ACC112 (cell line): ENCODE measurements around the gene CCSER1.
"Not testable (repeated sequence)": the region's sequence is repeated elsewhere in the genome, so short reads cannot be mapped to it uniquely, and the experiment has no call there.

ENCODE experiments used
- H2AFZ ChIP-seq: fragments of 200-600 bp; sonication (generic); one replicate; pipeline ENCODE4 v1.6.0; 2017; ENCODE audit warnings: antibody characterized with exemption, low read length; ENCODE audit not compliant: unreplicated experiment
- H3K27ac ChIP-seq: fragments of 200-600 bp; sonication (generic); 2 replicates; pipeline ENCODE4 v1.5.1; 2014; ENCODE audit warnings: low read depth, mild to moderate bottlenecking, antibody characterized with exemption, low read length, moderate library complexity
- H3K27me3 ChIP-seq: fragments of 200-600 bp; sonication (generic); 2 replicates; pipeline ENCODE4 v1.6.1; 2014; ENCODE audit warnings: mild to moderate bottlenecking, antibody characterized with exemption, low read length, moderate library complexity, mixed read lengths; ENCODE audit not compliant: insufficient read depth
- H3K36me3 ChIP-seq: fragments of 200-600 bp; sonication (generic); 2 replicates; pipeline ENCODE4 v1.6.1; 2016; ENCODE audit warnings: mild to moderate bottlenecking, antibody characterized with exemption, low read length, moderate library complexity, mixed read lengths; ENCODE audit not compliant: insufficient read depth
- H3K4me1 ChIP-seq: fragments of 200-600 bp; sonication (generic); one replicate; pipeline ENCODE4 v1.6.1; 2016; ENCODE audit warnings: low read length, mixed read lengths; ENCODE audit not compliant: insufficient read depth, unreplicated experiment, control insufficient read depth
- H3K4me3 ChIP-seq: fragments of 200-600 bp; sonication (generic); 2 replicates; pipeline ENCODE4 v1.5.1; 2014; ENCODE audit warnings: mild to moderate bottlenecking, low read depth, low read length
- H3K79me2 ChIP-seq: fragments of 200-600 bp; sonication (generic); one replicate; pipeline ENCODE4 v1.6.0; 2016; ENCODE audit warnings: low read length; ENCODE audit not compliant: control insufficient read depth, unreplicated experiment, insufficient read depth

Gene CCSER1

DNA sequence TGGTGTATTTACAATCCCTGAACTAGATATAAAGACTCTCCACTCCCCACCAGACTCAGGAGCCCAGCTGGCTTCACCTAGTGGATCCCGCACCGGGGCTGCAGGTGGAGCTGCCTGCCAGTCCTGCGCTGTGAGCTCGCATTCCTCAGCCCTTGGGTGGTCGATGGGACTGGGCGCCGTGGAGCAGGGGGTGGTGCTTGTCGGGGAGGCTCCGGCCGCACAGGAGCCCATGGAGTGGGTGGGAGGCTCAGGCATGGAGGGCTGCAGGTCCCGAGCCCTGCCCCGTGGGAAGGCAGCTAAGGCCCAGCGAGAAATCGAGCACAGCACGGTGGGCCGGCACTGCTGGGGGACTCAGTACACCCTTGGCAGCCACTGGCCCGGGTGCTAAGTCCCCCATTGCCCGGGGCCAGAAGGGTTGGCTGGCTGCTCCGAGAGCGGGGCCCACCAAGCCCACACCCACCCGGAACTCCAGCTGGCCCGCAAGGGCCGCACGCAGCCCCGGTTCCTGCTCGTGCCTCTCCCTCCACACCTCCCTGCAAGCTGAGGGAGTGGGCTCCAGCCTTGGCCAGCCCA, 1090.7 kb downstream of the CCSER1 start:
- not testable (repeated sequence) for H3K4me3 ChIP-seq, H3K27me3 ChIP-seq, H2AFZ ChIP-seq, H3K79me2 ChIP-seq, H3K27ac ChIP-seq, H3K36me3 ChIP-seq, H3K4me1 ChIP-seq

DNA sequence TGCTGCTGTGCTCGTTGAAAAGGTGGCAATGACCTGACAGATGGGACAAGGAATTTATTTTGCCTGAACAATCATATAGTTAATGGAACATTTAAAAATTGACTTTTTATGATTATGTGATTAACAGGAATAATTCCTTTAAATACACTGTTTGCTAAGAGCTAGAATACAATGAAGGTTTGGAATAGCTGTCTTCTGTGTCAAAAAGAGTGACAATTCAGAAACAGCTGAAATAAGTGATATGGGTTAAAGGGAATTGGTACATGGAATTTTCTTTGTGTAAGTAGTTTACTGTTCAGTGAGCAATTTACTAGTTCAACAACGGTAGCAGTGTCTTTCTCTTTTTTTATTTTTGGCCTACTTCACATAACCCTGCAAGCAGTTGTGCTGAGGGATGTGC, 1093.1 kb downstream of the CCSER1 start:
- no peaks in the 10 kb centered on the region for H3K4me1 ChIP-seq
- H3K79me2 ChIP-seq, result no peaks in the 10 kb centered on the region
- H3K27me3 ChIP-seq, result no peaks in the 10 kb centered on the region
- H3K36me3 ChIP-seq, result no peaks in the 10 kb centered on the region
- no peak overlapping the region for H3K4me3 ChIP-seq
- no peak overlapping the region for H3K27ac ChIP-seq
- no peak overlapping the region for H2AFZ ChIP-seq

DNA sequence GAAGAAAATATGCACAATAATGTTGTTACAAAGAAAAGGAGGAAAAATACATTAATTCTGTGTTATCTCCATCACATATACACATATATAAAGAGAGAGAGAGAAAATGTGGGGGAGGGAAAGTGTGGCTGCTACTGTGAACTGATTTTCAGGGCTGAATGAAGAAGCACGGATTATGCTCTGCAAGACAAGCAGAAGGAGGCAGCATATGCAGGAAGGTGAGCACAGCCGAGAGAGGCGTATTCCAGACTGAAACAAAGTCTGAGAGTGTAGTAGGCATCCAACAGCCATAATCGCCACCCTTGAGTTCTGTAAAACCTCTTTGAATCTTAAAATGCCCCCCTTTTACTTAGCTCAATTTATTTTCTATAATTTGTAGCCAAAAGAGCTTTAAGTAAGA, 1094.8 kb downstream of the CCSER1 start:
- no peak overlapping the region for H2AFZ ChIP-seq
- no peaks in the 10 kb centered on the region for H3K27me3 ChIP-seq
- H3K4me1 ChIP-seq, result no peaks in the 10 kb centered on the region
- no peak overlapping the region for H3K27ac ChIP-seq
- no peak overlapping the region for H3K4me3 ChIP-seq
- H3K36me3 ChIP-seq, result no peaks in the 10 kb centered on the region
- H3K79me2 ChIP-seq, result no peaks in the 10 kb centered on the region

DNA sequence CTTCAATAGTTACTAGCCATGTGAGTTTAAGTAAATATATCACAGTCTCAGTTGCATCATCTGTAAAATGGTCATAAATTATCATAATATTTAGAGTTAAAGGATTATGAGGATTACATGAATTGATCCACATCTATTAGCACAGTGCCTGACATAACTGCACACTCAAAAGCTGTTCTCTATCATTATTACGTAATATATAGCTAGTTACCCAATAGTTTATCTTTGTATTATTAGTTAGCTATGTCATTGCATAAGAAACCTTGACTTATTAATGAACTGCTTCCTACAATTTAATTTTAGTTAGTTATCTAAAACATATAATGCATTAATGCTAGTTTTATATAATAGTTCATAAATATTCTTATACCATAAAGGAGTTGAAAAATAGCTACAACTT, 1099.7 kb downstream of the CCSER1 start:
- Histone ChIP-seq H3K27ac (no peak overlapping the region), H2AFZ (no peak overlapping the region), H3K27me3 (no peaks in the 10 kb centered on the region), H3K4me3 (no peak overlapping the region), H3K79me2 (no peaks in the 10 kb centered on the region), H3K4me1 (no peaks in the 10 kb centered on the region), H3K36me3 (no peaks in the 10 kb centered on the region)

DNA sequence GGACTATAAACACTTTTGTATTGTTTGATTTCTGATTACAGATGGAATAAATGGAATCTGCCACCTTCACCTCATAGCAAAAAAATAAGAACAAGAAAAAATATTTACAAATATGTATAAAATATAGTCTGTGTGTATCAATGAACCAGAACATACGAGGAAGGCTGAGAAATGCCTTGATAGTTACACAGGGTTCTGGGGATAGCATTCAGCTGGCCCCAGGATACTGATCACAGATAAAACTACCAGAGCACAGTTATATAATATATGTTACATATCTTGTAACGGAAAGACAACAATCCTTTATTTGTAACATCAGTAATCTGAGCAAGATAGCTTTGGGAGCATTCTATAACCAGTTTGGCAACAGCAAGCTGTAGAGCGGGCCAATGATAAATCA, 1101.5 kb downstream of the CCSER1 start:
- Histone ChIP-seq H3K4me1 (no peaks in the 10 kb centered on the region), H3K36me3 (no peaks in the 10 kb centered on the region), H3K4me3 (no peak overlapping the region), H3K27ac (no peak overlapping the region), H3K79me2 (no peaks in the 10 kb centered on the region), H2AFZ (no peak overlapping the region), H3K27me3 (no peaks in the 10 kb centered on the region)

DNA sequence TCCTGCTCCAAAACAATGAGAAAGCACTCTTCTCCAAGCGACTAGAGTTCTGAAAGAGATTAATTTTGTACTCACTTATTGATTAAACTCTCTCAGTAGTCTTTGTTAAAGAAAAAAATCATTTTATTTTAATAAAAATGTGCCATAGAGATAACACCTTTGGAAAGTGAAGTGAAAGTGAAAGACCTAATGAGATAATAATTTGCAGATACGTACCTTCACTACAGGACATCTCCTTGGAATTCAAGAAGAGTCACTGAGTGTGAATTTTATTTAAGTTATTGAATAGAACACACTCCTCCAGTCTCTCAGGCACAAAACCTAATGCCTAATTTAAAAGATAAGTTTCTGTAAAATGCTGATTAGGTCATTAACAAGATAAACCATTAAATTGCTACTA, 1106.0 kb downstream of the CCSER1 start:
- no peak overlapping the region for H2AFZ ChIP-seq
- H3K36me3 ChIP-seq, result no peaks in the 10 kb centered on the region
- no peak overlapping the region for H3K4me3 ChIP-seq
- no peaks in the 10 kb centered on the region for H3K79me2 ChIP-seq
- no peak overlapping the region for H3K27ac ChIP-seq
- H3K27me3 ChIP-seq, result no peaks in the 10 kb centered on the region
- H3K4me1 ChIP-seq, result no peaks in the 10 kb centered on the region

DNA sequence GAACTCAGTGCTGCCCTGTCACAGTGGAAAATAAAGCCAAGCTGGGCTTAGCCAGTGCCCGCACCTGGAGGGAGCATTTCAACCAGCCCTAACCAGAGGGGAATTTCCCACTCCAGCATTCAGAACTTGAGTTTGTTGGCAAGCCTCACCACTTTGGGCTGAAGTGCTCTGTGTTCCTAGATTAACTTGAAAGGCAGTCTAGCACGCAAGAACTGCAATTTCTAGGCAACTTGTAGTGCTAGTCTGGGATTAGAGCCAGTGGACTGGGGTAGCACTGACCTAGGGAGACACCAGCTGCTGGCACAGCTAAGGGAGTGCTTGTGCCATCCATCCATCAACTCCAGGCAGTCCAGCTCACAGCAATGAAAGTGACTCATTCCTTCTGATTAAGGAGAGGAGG, 1115.9 kb downstream of the CCSER1 start:
- Histone ChIP-seq H3K4me3 (no peak overlapping the region), H3K27me3 (no peaks in the 10 kb centered on the region), H3K79me2 (no peaks in the 10 kb centered on the region), H3K4me1 (no peaks in the 10 kb centered on the region), H3K36me3 (no peaks in the 10 kb centered on the region), H2AFZ (no peak overlapping the region), H3K27ac (no peak overlapping the region)

DNA sequence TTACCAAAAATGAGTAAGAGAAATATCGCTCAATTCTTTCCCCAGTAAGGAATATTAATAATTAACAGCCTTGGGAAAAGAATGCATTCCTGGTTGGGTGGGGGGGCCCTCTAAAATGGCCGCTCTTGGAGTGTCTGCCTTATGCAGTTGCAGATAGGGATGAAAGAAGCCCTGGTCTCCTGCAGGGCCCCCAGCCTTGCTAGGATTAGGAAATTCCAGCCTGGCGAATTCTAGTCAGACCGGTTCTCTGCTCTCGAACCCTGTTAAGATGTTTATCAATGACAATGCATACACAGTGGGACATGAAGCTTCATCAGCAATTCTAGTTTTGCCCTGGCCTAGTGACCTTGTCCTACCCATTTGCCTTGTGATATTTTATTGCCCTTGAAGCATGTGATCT, 1128.8 kb downstream of the CCSER1 start:
- no peaks in the 10 kb centered on the region for H3K27me3 ChIP-seq
- H3K79me2 ChIP-seq, result no peaks in the 10 kb centered on the region
- no peak overlapping the region for H3K27ac ChIP-seq
- H3K4me3 ChIP-seq, result no peak overlapping the region
- no peaks in the 10 kb centered on the region for H3K36me3 ChIP-seq
- H3K4me1 ChIP-seq, result no peaks in the 10 kb centered on the region
- H2AFZ ChIP-seq, result no peak overlapping the region

DNA sequence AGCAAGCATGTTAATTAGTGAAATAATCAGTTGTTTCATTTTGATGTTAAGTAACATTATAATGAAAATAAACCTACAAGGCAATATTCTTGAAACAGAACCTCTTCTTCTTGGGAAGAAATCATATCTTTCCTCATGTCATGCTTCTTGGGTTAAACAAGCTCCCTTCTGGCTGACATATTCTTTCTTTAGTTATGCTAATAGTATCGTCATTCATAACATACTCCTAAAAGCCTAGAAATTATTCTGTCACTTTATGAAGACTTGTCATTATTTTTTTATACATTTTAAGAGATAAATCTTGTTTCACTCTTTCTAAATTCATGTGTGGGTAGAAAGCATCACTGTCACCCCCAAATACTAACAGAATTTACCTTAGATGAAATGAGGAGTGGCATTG, 1129.6 kb downstream of the CCSER1 start:
- H3K4me3 ChIP-seq, result no peak overlapping the region
- no peaks in the 10 kb centered on the region for H3K4me1 ChIP-seq
- no peak overlapping the region for H3K27ac ChIP-seq
- H2AFZ ChIP-seq, result no peak overlapping the region
- H3K79me2 ChIP-seq, result no peaks in the 10 kb centered on the region
- no peaks in the 10 kb centered on the region for H3K27me3 ChIP-seq
- H3K36me3 ChIP-seq, result no peaks in the 10 kb centered on the region

DNA sequence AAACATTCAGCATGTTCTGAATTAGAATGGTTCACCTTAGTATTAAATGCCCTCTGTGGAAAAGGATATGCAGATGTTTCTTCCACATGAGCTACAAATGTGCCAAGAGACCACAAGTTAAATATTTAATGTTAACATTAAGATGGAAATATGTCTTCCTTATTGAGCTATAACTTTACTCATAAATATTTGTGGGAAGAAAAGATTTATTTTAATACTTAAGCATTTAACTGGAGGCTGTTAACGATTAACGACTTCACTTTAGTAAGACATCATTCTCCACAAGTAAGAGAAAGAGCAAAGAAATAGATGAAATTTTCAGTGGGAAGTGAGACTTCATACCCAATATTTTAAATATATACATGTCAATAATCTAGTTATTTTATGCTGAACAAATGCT, 1130.5 kb downstream of the CCSER1 start:
- Histone ChIP-seq H2AFZ (no peak overlapping the region), H3K27ac (no peak overlapping the region), H3K4me1 (no peaks in the 10 kb centered on the region), H3K79me2 (no peaks in the 10 kb centered on the region), H3K4me3 (no peak overlapping the region), H3K36me3 (no peaks in the 10 kb centered on the region), H3K27me3 (no peaks in the 10 kb centered on the region)

DNA sequence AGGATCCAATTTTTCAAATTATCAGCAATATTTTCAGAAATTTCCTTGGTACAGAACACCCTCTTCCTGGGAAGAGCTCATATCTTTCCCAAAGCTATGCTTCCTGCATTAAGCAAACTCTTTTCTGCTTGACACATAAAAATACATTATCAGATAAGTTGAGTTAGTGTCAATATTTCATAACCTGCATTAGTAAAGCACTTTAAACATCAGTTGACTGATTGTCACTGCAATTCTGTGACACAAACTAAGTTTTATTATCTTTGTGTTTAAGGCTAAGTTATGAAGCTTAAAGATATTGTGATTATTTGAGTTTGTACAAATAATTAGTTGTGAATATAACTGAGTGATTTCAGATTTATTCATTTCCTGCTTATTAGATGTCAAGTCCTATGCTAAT, 1131.1 kb downstream of the CCSER1 start:
- Histone ChIP-seq H2AFZ (no peak overlapping the region), H3K4me3 (no peak overlapping the region), H3K4me1 (no peaks in the 10 kb centered on the region), H3K27ac (no peak overlapping the region), H3K79me2 (no peaks in the 10 kb centered on the region), H3K27me3 (no peaks in the 10 kb centered on the region), H3K36me3 (no peaks in the 10 kb centered on the region)
